Heart left ventricle (tissue), 13 donors: ENCODE results near the gene TRIP11.

Experiments used
- CTCF ChIP-seq, 12 donors: fragments of 200-600 bp; sonication (generic) in 4 of 12; IDR thresholded peaks; one replicate each; pipeline versions ENCODE4 v1.5.0 to v1.8.0; 2018 to 2022; ENCODE audit warnings: antibody characterized with exemption in 12 of 12, mild to moderate bottlenecking in 5 of 12
- POLR2A ChIP-seq, 2 donors: fragments of 450-650 bp; IDR thresholded peaks; one replicate each; pipeline ENCODE4 v1.6.1; 2017; ENCODE audit warnings: antibody characterized with exemption in 2 of 2, mild to moderate bottlenecking in 2 of 2, moderate library complexity in 2 of 2
- donor health status: ischemic (EF 13 %, LVEDD 7.1; RV severe dilation, severe dysfunction).
- donor health status: DM: no; HTN: yes; CAD: no.
- donor health status: DM: no; HTN: no; CAD: no.
- donor health status: ischemic (EF 25% LVEDD 6.9; RV normal size, moderate dysfunction).
- donor health status: ischemic (EF 25% LVEDD 5.7; RV mildly dilated, moderate dysfunction).
- donor health status: ischemic (EF 35%, LVEDD 5.7; RV mildly dilated, moderate dysfunction).
- donor health status: nonischemic (EF 11% LVEDD 7.7; RV severe dilation, severe dysfunction).
- donor health status: DM: yes; HTN: yes; CAD: no.
- donor health status: PGD.
- donor health status: ischemic (EF 29% LVEDD 5.4; RV normal size, mild dysfunction).
- donor health status: nonischemic (EF 23%, LVEDD 6.1; RV moderate dilation, normal function).

- TF ChIP-seq CTCF (IDR thresholded peaks at IDR 0.05) (no peak), POLR2A (IDR thresholded peaks at IDR 0.05) (no peak)
Measured at GRCh38 chr14:91997492-91997891, 42.4 kb downstream of the TRIP11 start.
